ENCODE results near the gene FADD. TPM values are rescaled to one million over a fixed set of nuclear protein-coding genes. Genes with fewer than 3 reads are reported as not detected.
A peak's percentile ranks its signal among the peaks of the same experiment; 100 is the strongest.

Gene FADD
- total and polyA plus RNA-seq, 2 experiments from 2014 or later, result 30.1 to 37.1 TPM

GRCh38 chr11:70168405-70168754, 34.7 kb upstream of the FADD start:
- no peaks in the 10 kb centered on the region for H3K27me3 ChIP-seq
- no peak for TF ChIP-seq CTCF (IDR thresholded peaks at IDR 0.05; ENCODE audit: low read depth, low read length)
- no peak overlapping the region for H3K4me3 ChIP-seq
- no peaks in the 10 kb centered on the region for H3K9me3 ChIP-seq (ENCODE audit: low read depth)
- no peaks in the 10 kb centered on the region for H3K36me3 ChIP-seq
- H3K4me1 ChIP-seq (ENCODE audit: low read depth), result no peaks in the 10 kb centered on the region
- DNase-seq (ENCODE audit: low read depth in 1 of 2, low spot score in 1 of 2), result no peak
- H3K27ac ChIP-seq, result no peak overlapping the region

DNA sequence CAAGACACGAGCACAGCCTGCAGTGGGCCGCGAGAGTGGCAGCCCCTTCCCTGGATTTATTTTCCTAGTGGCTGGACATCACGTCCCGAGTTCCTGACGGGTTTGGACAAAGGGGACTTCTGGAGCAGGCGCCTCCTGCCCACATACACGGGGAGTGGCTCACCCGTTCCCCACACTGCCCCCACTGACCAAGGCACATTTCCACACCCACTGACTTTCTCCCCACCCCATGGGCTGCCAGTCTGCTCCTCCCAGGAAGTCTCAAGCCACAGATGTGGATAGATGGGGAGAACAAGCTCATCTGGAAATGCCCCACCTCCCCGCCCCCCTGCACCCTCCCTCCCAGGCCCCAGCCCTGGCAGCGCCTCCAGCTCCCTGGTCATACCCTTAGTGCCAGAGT, 34.0 kb upstream of the FADD start:
- TF ChIP-seq CTCF (IDR thresholded peaks at IDR 0.05; ENCODE audit: low read depth, low read length), result no peak
- Histone ChIP-seq H3K9me3 (ENCODE audit: low read depth) (no peaks in the 10 kb centered on the region), H3K36me3 (no peaks in the 10 kb centered on the region), H3K27ac (no peak overlapping the region), H3K4me1 (ENCODE audit: low read depth) (no peaks in the 10 kb centered on the region), H3K27me3 (no peaks in the 10 kb centered on the region), H3K4me3 (no peak overlapping the region)
- DNase-seq (ENCODE audit: low read depth in 1 of 2, low spot score in 1 of 2), result no peak

DNA sequence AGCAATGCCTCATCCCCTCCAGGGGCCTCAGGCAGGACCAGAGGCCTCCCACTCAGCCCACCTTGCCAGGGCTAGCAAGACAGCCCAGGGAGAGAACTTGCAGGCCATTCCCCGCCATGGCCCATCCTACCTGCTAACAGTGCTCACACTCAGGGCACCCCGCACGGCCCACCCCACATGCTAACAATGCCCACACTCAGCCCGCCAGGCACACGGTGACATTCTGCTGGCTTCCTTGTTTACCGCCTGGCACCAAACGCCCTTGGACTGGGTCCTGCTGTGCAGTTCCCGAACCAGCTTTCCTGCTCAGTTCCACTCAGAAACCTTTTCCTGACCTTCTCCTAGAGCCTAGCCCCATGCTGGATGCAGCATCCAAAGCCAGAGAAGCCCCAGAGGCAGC, 33.5 kb upstream of the FADD start:
- no peak for TF ChIP-seq CTCF (IDR thresholded peaks at IDR 0.05; ENCODE audit: low read depth, low read length)
- no peaks in the 10 kb centered on the region for H3K27me3 ChIP-seq
- H3K4me3 ChIP-seq, result no peak overlapping the region
- H3K27ac ChIP-seq, result no peak overlapping the region
- H3K4me1 ChIP-seq (ENCODE audit: low read depth), result no peaks in the 10 kb centered on the region
- H3K36me3 ChIP-seq, result no peaks in the 10 kb centered on the region
- H3K9me3 ChIP-seq (ENCODE audit: low read depth), result no peaks in the 10 kb centered on the region
- no peak for DNase-seq (ENCODE audit: low read depth in 1 of 2, low spot score in 1 of 2)

GRCh38 chr11:70170596-70171210, 32.4 kb upstream of the FADD start:
- no peaks in the 10 kb centered on the region for H3K4me1 ChIP-seq (ENCODE audit: low read depth)
- H3K4me3 ChIP-seq, result no peak overlapping the region
- H3K36me3 ChIP-seq, result no peaks in the 10 kb centered on the region
- H3K9me3 ChIP-seq (ENCODE audit: low read depth), result no peaks in the 10 kb centered on the region
- no peaks in the 10 kb centered on the region for H3K27me3 ChIP-seq
- no peak overlapping the region for H3K27ac ChIP-seq
- no peak for DNase-seq (ENCODE audit: low read depth in 1 of 2, low spot score in 1 of 2)
- no peak for TF ChIP-seq CTCF (IDR thresholded peaks at IDR 0.05; ENCODE audit: low read depth, low read length)

- peak in 1 of 2 donors; percentile 3 for DNase-seq (ENCODE audit: low read depth in 1 of 2, low spot score in 1 of 2)
- Histone ChIP-seq H3K4me3 (no peak overlapping the region), H3K4me1 (ENCODE audit: low read depth) (no peaks in the 10 kb centered on the region), H3K27ac (no peak overlapping the region), H3K36me3 (no peaks in the 10 kb centered on the region), H3K27me3 (no peaks in the 10 kb centered on the region), H3K9me3 (ENCODE audit: low read depth) (no peaks in the 10 kb centered on the region)
- no peak for TF ChIP-seq CTCF (IDR thresholded peaks at IDR 0.05; ENCODE audit: low read depth, low read length)
These were observed 30.1 kb upstream of the FADD start for GRCh38 chr11:70173018-70173417.

Measured in cardiac muscle cell (in vitro differentiated cells and primary cell).